NCI-H1930 (cell line): ENCODE data around the gene ERCC2.

ENCODE experiments used
- DNase-seq, 2 experiments: peaks; one replicate each; lab custom pipeline; 2025; lab: John Stamatoyannopoulos, UW

Gene ERCC2

GRCh38 chr19:45303269-45304060 lies 66.9 kb downstream of the ERCC2 start:
- no peak for DNase-seq

- no peak for DNase-seq
Observed at GRCh38 chr19:45302416-45302815, 68.0 kb downstream of the ERCC2 start.
